ENCODE measurements around the gene MTMR1.

The MTMR1 gene

GRCh38 chrX:150696331-150696730, 3.1 kb downstream of the MTMR1 start:
- Histone ChIP-seq H3K4me1 (ENCODE audit: control insufficient read depth, low read length) (peaks cover 50% of the 10 kb centered on the region), H3K9me3 (ENCODE audit: control insufficient read depth, insufficient read depth, low read length) (no peaks in the 10 kb centered on the region), H3K27me3 (ENCODE audit: control insufficient read depth, low read length) (no peaks in the 10 kb centered on the region), H3K9me2 (replicated peaks; ENCODE audit: control insufficient read depth, low read length) (no peaks in the 10 kb centered on the region), H3K79me2 (ENCODE audit: control insufficient read depth, low read length) (peaks cover 74% of the 10 kb centered on the region), H3K36me3 (ENCODE audit: control insufficient read depth, low read length) (peaks cover 53% of the 10 kb centered on the region), H3K4me3 (ENCODE audit: low read length) (peak overlapping the region; percentile 77), H3K27ac (ENCODE audit: low read depth, low read length) (0 out of 2 replicates have a peak overlapping the region, but pooled peaks have one; percentile 12), H4K20me1 (ENCODE audit: control insufficient read depth, insufficient read depth, low read depth, low read length) (no peaks in the 10 kb centered on the region), H3F3A (ENCODE audit: control insufficient read depth, insufficient read depth) (peaks cover 8% of the 10 kb centered on the region), H3K4me2 (ENCODE audit: low read length) (peak overlapping the region; percentile 81)
- TF ChIP-seq EZH2phosphoT487 (IDR thresholded peaks at IDR 0.05; ENCODE audit: borderline replicate concordance, low read length) = no peak
- TF ChIP-seq, protein P1, sequence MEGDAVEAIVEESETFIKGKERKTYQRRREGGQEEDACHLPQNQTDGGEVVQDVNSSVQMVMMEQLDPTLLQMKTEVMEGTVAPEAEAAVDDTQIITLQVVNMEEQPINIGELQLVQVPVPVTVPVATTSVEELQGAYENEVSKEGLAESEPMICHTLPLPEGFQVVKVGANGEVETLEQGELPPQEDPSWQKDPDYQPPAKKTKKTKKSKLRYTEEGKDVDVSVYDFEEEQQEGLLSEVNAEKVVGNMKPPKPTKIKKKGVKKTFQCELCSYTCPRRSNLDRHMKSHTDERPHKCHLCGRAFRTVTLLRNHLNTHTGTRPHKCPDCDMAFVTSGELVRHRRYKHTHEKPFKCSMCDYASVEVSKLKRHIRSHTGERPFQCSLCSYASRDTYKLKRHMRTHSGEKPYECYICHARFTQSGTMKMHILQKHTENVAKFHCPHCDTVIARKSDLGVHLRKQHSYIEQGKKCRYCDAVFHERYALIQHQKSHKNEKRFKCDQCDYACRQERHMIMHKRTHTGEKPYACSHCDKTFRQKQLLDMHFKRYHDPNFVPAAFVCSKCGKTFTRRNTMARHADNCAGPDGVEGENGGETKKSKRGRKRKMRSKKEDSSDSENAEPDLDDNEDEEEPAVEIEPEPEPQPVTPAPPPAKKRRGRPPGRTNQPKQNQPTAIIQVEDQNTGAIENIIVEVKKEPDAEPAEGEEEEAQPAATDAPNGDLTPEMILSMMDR (IDR thresholded peaks at IDR 0.05; ENCODE audit: low read depth, low read length, poor library complexity, severe bottlenecking) = no peak

GRCh38 chrX:150696866-150697265, 3.7 kb downstream of the MTMR1 start:
- H4K20me1 ChIP-seq (ENCODE audit: control insufficient read depth, insufficient read depth, low read depth, low read length) = no peaks in the 10 kb centered on the region
- H3K27me3 ChIP-seq (ENCODE audit: control insufficient read depth, low read length) = no peaks in the 10 kb centered on the region
- peak overlapping the region; percentile 34 for H3K4me2 ChIP-seq (ENCODE audit: low read length)
- peaks cover 58% of the 10 kb centered on the region for H3K36me3 ChIP-seq (ENCODE audit: control insufficient read depth, low read length)
- H3K4me3 ChIP-seq (ENCODE audit: low read length) = no peak overlapping the region
- no peak for TF ChIP-seq EZH2phosphoT487 (IDR thresholded peaks at IDR 0.05; ENCODE audit: borderline replicate concordance, low read length)
- TF ChIP-seq, protein P1 (IDR thresholded peaks at IDR 0.05; ENCODE audit: low read depth, low read length, poor library complexity, severe bottlenecking) = no peak
- H3K27ac ChIP-seq (ENCODE audit: low read depth, low read length) = no peak overlapping the region
- H3K4me1 ChIP-seq (ENCODE audit: control insufficient read depth, low read length) = peaks cover 45% of the 10 kb centered on the region
- H3K79me2 ChIP-seq (ENCODE audit: control insufficient read depth, low read length) = peaks cover 80% of the 10 kb centered on the region
- no peaks in the 10 kb centered on the region for H3K9me2 ChIP-seq (replicated peaks; ENCODE audit: control insufficient read depth, low read length)
- H3F3A ChIP-seq (ENCODE audit: control insufficient read depth, insufficient read depth) = peaks cover 8% of the 10 kb centered on the region
- no peaks in the 10 kb centered on the region for H3K9me3 ChIP-seq (ENCODE audit: control insufficient read depth, insufficient read depth, low read length)

GRCh38 chrX:150697641-150698040, 4.4 kb downstream of the MTMR1 start:
- peaks cover 8% of the 10 kb centered on the region for H3F3A ChIP-seq (ENCODE audit: control insufficient read depth, insufficient read depth)
- H3K9me2 ChIP-seq (replicated peaks; ENCODE audit: control insufficient read depth, low read length) = no peaks in the 10 kb centered on the region
- no peaks in the 10 kb centered on the region for H4K20me1 ChIP-seq (ENCODE audit: control insufficient read depth, insufficient read depth, low read depth, low read length)
- H3K4me2 ChIP-seq (ENCODE audit: low read length) = no peak overlapping the region
- H3K36me3 ChIP-seq (ENCODE audit: control insufficient read depth, low read length) = peaks cover 59% of the 10 kb centered on the region
- H3K4me3 ChIP-seq (ENCODE audit: low read length) = no peak overlapping the region
- peaks cover 37% of the 10 kb centered on the region for H3K4me1 ChIP-seq (ENCODE audit: control insufficient read depth, low read length)
- H3K27me3 ChIP-seq (ENCODE audit: control insufficient read depth, low read length) = no peaks in the 10 kb centered on the region
- peaks cover 75% of the 10 kb centered on the region for H3K79me2 ChIP-seq (ENCODE audit: control insufficient read depth, low read length)
- no peak overlapping the region for H3K27ac ChIP-seq (ENCODE audit: low read depth, low read length)
- TF ChIP-seq, protein P1 (IDR thresholded peaks at IDR 0.05; ENCODE audit: low read depth, low read length, poor library complexity, severe bottlenecking) = no peak
- no peak for TF ChIP-seq EZH2phosphoT487 (IDR thresholded peaks at IDR 0.05; ENCODE audit: borderline replicate concordance, low read length)
- no peaks in the 10 kb centered on the region for H3K9me3 ChIP-seq (ENCODE audit: control insufficient read depth, insufficient read depth, low read length)
